K562 (cell line): Measurements from ENCODE around the gene SP2. TPM values are rescaled to one million over a fixed set of nuclear protein-coding genes. Genes with fewer than 3 reads are reported as not detected.

ENCODE experiments used
- ATAC-seq: fragments of 200-7000 bp; cut with Tn5 transposase; 3 replicates; pipeline ENCODE4 v1.9.1; 2020; ENCODE audit warnings: moderate library complexity
- BruUV-seq: library from RNA; stranded (reverse); fragments of 400-500 nt; replicated peaks from 2 replicates; lab custom pipeline; 2021; lab: Mats Ljungman, UMichigan
- CTCF ChIA-PET: fragments of 300-600 bp; formaldehyde crosslinking; extraction: SDS; loops from one replicate; lab custom pipeline; 2021; ENCODE audit warnings: low intra/inter-chr PET ratio; lab: Yijun Ruan, JAX
- POLR2A ChIA-PET: fragments of 300-600, 350-650 bp; sonication (Branson Sonifier 250); formaldehyde crosslinking; extraction: SDS; loops from one replicate; lab custom pipeline; 2021; ENCODE audit warnings: antibody characterized with exemption, inconsistent platforms; lab: Yijun Ruan, JAX
- DNase-seq, 4 experiments: peaks; one replicate each; pipeline versions ENCODE4 v3.0.0 to v3.0.0-alpha.2; 2011 to 2018; ENCODE audit warnings: low spot score in 3 of 4, mixed read lengths in 3 of 4; ENCODE audit errors: extremely low read depth in 1 of 4
- FAIRE-seq: peaks from 2 replicates; lab custom pipeline; 2011; peaks lifted over from hg19 to GRCh38; lab: Jason Lieb, UNC
- H2AFZ ChIP-seq: 2 replicates; pipeline ENCODE4 v1.6.0; 2011; ENCODE audit warnings: low read depth, low read length, control low read depth, inconsistent platforms
- H3K27ac ChIP-seq: fragments of 200-600 bp; 3 replicates; pipeline ENCODE4 v1.8.0; 2011; ENCODE audit warnings: low read depth, mild to moderate bottlenecking, control low read depth, inconsistent platforms, low read length, moderate library complexity, mixed read lengths; ENCODE audit errors: extremely low read depth
- H3K27me3 ChIP-seq, 2 experiments: fragments of 300-600 bp in 1 of 2; 2 replicates in 1 of 2; 3 replicates in 1 of 2; pipeline versions ENCODE4 v1.6.0 to v1.8.0; 2011; ENCODE audit warnings: inconsistent platforms in 2 of 2, low read length in 2 of 2, mild to moderate bottlenecking in 1 of 2, mixed read lengths in 1 of 2, moderate library complexity in 1 of 2; ENCODE audit not compliant: control insufficient read depth in 2 of 2, insufficient read depth in 2 of 2
- H3K36me3 ChIP-seq: fragments of 300-600 bp; 3 replicates; pipeline ENCODE4 v1.8.0; 2011; ENCODE audit warnings: mild to moderate bottlenecking, low read length, inconsistent platforms; ENCODE audit not compliant: control insufficient read depth, insufficient read depth
- H3K4me1 ChIP-seq, 2 experiments: fragments of 200-600 bp in 1 of 2; replicated peaks in 1 of 2; 2 replicates in 1 of 2; 3 replicates in 1 of 2; pipeline versions ENCODE4 v1.5.1 to v1.8.0; 2011; ENCODE audit warnings: inconsistent platforms in 2 of 2, low read length in 2 of 2, mild to moderate bottlenecking in 1 of 2, mixed read lengths in 1 of 2, moderate library complexity in 1 of 2; ENCODE audit not compliant: control insufficient read depth in 2 of 2, insufficient read depth in 2 of 2
- H3K4me2 ChIP-seq: 2 replicates; pipeline ENCODE4 v1.6.1; 2011; ENCODE audit warnings: low read length, control low read depth, inconsistent platforms, mixed read lengths; ENCODE audit not compliant: insufficient read depth
- H3K4me3 ChIP-seq: fragments of 200-600 bp; sonication (generic), shearing (Covaris generic); 2 replicates; pipeline ENCODE4 v1.5.1; 2016; ENCODE audit warnings: control low read depth, inconsistent platforms
- H3K79me2 ChIP-seq: fragments of 200-600 bp; 3 replicates; pipeline ENCODE4 v1.8.0; 2011; ENCODE audit warnings: low read length, inconsistent platforms; ENCODE audit not compliant: control insufficient read depth, insufficient read depth
- H3K9ac ChIP-seq, 2 experiments: 2 replicates each; pipeline versions ENCODE4 v1.6.0 to v1.6.1; 2011; ENCODE audit warnings: low read depth in 2 of 2, low read length in 2 of 2, control low read depth in 1 of 2, inconsistent platforms in 1 of 2, mild to moderate bottlenecking in 1 of 2, mixed read lengths in 1 of 2; ENCODE audit not compliant: insufficient read depth in 1 of 2
- H3K9me1 ChIP-seq: one replicate; pipeline ENCODE4 v1.6.0; 2011; ENCODE audit warnings: inconsistent platforms, mild to moderate bottlenecking, low read length, moderate library complexity; ENCODE audit not compliant: control insufficient read depth, insufficient read depth
- H3K9me3 ChIP-seq: replicated peaks from 2 replicates; pipeline ENCODE4 v1.5.1; 2011; ENCODE audit warnings: low read depth, low read length, inconsistent platforms; ENCODE audit not compliant: control insufficient read depth, insufficient read depth
- H4K20me1 ChIP-seq: replicated peaks from 2 replicates; pipeline ENCODE4 v1.6.1; 2011; ENCODE audit warnings: low read length, inconsistent platforms, mixed read lengths; ENCODE audit not compliant: control insufficient read depth, insufficient read depth
- BRD4 ChIP-seq: fragments of 200-600 bp; sonication (generic); IDR thresholded peaks from 2 replicates; pipeline ENCODE4 v1.6.1; 2017; ENCODE audit warnings: inconsistent platforms
- CEBPG ChIP-seq, 3 experiments: fragments of 200-800 bp in 1 of 3; sonication (Bioruptor generic) in 1 of 3; sonication (generic) in 1 of 3; formaldehyde crosslinking in 1 of 3; IDR thresholded peaks in 2 of 3; conservative IDR thresholded peaks in 1 of 3; 2 replicates each; pipeline versions ENCODE4 v1.6.1 to v1.8.0; 2016 to 2022; ENCODE audit warnings: missing compliant biosample characterization in 2 of 3, missing genetic modification characterization in 2 of 3, mild to moderate bottlenecking in 1 of 3, missing genetic modification reagents in 1 of 3
- MAFK ChIP-seq: IDR thresholded peaks from 2 replicates; pipeline ENCODE4 v1.6.1; 2011; ENCODE audit warnings: low read length, improper control_type of control experiment
- NCOA4 ChIP-seq: fragments of 450-650 bp; IDR thresholded peaks from 2 replicates; pipeline ENCODE4 v1.6.1; 2018; ENCODE audit warnings: mild to moderate bottlenecking; ENCODE audit not compliant: partially characterized antibody
- SIX5 ChIP-seq, 2 experiments: IDR thresholded peaks; 2 replicates each; pipeline ENCODE4 v1.6.1; 2011; ENCODE audit warnings: low read length in 2 of 2, borderline replicate concordance in 1 of 2, low read depth in 1 of 2, mild to moderate bottlenecking in 1 of 2, moderate library complexity in 1 of 2; ENCODE audit not compliant: insufficient read depth in 1 of 2
- SMARCB1 ChIP-seq: IDR thresholded peaks from 2 replicates; pipeline ENCODE4 v1.6.1; 2011; ENCODE audit warnings: improper control_type of control experiment, low read depth; ENCODE audit not compliant: insufficient read length
- SMARCC2 ChIP-seq: fragments of 450-650 bp; IDR thresholded peaks from 2 replicates; pipeline ENCODE4 v1.6.1; 2017; ENCODE audit warnings: antibody characterized with exemption, moderate library complexity, mild to moderate bottlenecking, low read depth
- ZNF354B ChIP-seq: fragments of 250-450 bp; sonication (Bioruptor Pico); IDR thresholded peaks from 2 replicates; pipeline ENCODE4 v1.4.0; 2020
- ZNF445 ChIP-seq: fragments of 250-450 bp; sonication (Bioruptor Pico); IDR thresholded peaks from 2 replicates; pipeline ENCODE4 v1.4.0; 2020; ENCODE audit warnings: low read depth, mild to moderate bottlenecking, moderate library complexity
- WGBS: fragments of 100-300 bp; shearing (Covaris generic); methylation state at CpG from one replicate; pipeline ENCODE4 v1.1.6; 2016; ENCODE audit warnings: low coverage, mixed read lengths; ENCODE audit not compliant: insufficient coverage; ENCODE audit errors: missing lambda C conversion rate; 5-methylcytosine and 5-hydroxymethylcytosine counted together
- in situ Hi-C: fragments of 300-500 bp; cut with MboI; formaldehyde crosslinking; loops from 4 replicates; pipeline ENCODE4 v1.15.0; 2018; ENCODE audit warnings: inconsistent platforms, mixed read lengths
- intact Hi-C: fragments of 100-400 bp; cut with micrococcal nuclease; formaldehyde crosslinking; loops from 2 replicates; pipeline ENCODE4 v1.14.2; 2022
- polyA plus RNA-seq, 8 experiments: library from polyadenylated mRNA; depleted of rRNA in 4 of 8; stranded (reverse) in 5 of 8; unstranded in 3 of 8; fragments of >200 nt; fragmentation: Nextera tagmentation in 2 of 8; fragmentation: Illumina TruSeq in 1 of 8; extraction: Ambion mirVana in 2 of 8; extraction: Trizol in 1 of 8; gene quantifications; 2 replicates each; pipeline versions ENCODE4 v1.2.1 to v1.2.3, GENCODE V29; 2011 to 2014; ENCODE audit warnings: inconsistent platforms in 1 of 8, missing spikeins in 1 of 8
- total RNA-seq, 7 experiments: library from RNA; depleted of rRNA in 6 of 7; stranded (reverse); fragments of >200 nt in 6 of 7; fragmentation: Illumina TruSeq in 2 of 7; extraction: Trizol in 2 of 7; gene quantifications; 2 replicates each; pipeline versions ENCODE4 v1.2.1 to v1.2.3, GENCODE V29; 2011 to 2021; ENCODE audit warnings: low replicate concordance in 1 of 7

The SP2 gene
- total and polyA plus RNA-seq, 9 of the 15 experiments (the other 6 are each of a cell fraction or from before 2014, with no cell fraction given), result 0.77 to 22.3 (median 2.3) TPM

GRCh38 chr17:47967607-47968252 is 71.7 kb downstream of the SP2 start:
- intact Hi-C loops, result no loop called here
- H4K20me1 ChIP-seq, result no peaks in the 10 kb centered on the region
- peaks cover 18% of the 10 kb centered on the region for H3K79me2 ChIP-seq
- DNase-seq (no peak), ATAC-seq (no peak), FAIRE-seq (no peak)
- H3K4me3 ChIP-seq, result no peak overlapping the region
- peaks cover 7% of the 10 kb centered on the region for H3K36me3 ChIP-seq
- H3K9me3 ChIP-seq, result no peaks in the 10 kb centered on the region
- no peaks in the 10 kb centered on the region for H3K9me1 ChIP-seq
- TF ChIP-seq CEBPG (CRISPR knock-in tag; IDR thresholded peaks at IDR 0.05) (no peak), CEBPG (tag; conservative IDR thresholded peaks at IDR 0.05 in 1 of 2, IDR thresholded peaks at IDR 0.05 in 1 of 2) (no peak), BRD4 (no peak)
- WGBS, result 26% methylated on average over 5 of the region's 5 CpGs
- H3K27me3 ChIP-seq, result no peaks in the 10 kb centered on the region
- H3K4me2 ChIP-seq, result no peak overlapping the region
- no TSS peak for BruUV-seq
- peak overlapping the region in 1 of 2 experiments; percentile 41; a peak in 1 of 4 replicates for H3K9ac ChIP-seq
- in situ Hi-C loops, result no loop called here
- ChIA-PET CTCF (interaction anchor here (0.5 kb wide), 1 partner anchor 73 kb away, joined by 3 read pairs; no protein-coding TSS in a partner anchor), POLR2A (interaction anchor here (0.7 to 2.1 kb wide), 5 partner anchors 10 to 704 kb away, joined by 3 to 8 read pairs (median 3); partner anchors contain the start of gene PRR15L)
- peak overlapping the region; percentile 5; the same call in 1 of the 2 replicates for H2AFZ ChIP-seq
- H3K4me1 ChIP-seq, result peaks cover 20 to 31% of the 10 kb centered on the region in 2 experiments; a peak in 4 of 5 replicates
- no peak overlapping the region for H3K27ac ChIP-seq

DNA sequence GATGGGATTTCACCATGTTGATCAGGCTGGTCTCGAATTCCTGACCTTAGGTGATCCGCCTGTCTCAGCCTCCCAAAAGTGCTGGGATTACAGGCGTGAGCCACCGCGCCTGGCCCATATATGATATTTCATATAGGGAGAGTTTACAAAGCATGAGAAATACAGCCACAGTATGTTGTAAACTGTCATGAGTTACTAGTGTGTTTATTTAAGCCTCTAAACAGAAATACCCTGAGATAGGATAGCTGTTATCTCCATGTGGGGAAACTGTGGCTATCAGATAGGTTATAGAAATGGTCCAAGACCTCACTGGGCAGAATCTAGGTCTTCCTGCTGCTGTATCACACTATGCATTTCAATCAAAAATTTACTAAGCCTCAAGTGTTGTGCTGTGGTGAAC is 72.8 kb downstream of the SP2 start:
- H2AFZ ChIP-seq, result no peak overlapping the region
- peaks cover 18% of the 10 kb centered on the region for H3K36me3 ChIP-seq
- ATAC-seq, result no peak
- no TSS peak for BruUV-seq
- ChIA-PET POLR2A (interaction anchor here (0.8 to 2.1 kb wide), 3 partner anchors 7 to 19 kb away, joined by 3 to 8 read pairs (median 5); partner anchors contain the start of gene PRR15L), CTCF (interaction anchor here (0.6 kb wide), 1 partner anchor 18 kb away, joined by 3 read pairs; no protein-coding TSS in a partner anchor)
- no peaks in the 10 kb centered on the region for H3K27me3 ChIP-seq
- intact Hi-C loops (no loop called here), in situ Hi-C loops (no loop called here)
- no peak for DNase-seq
- no peak overlapping the region for H3K4me3 ChIP-seq
- H3K9me3 ChIP-seq, result no peaks in the 10 kb centered on the region
- H3K4me2 ChIP-seq, result no peak overlapping the region
- whole genome bisulfite sequencing, result 64% methylated on average over 5 of the region's 5 CpGs
- H3K27ac ChIP-seq, result no peak overlapping the region
- H3K9ac ChIP-seq, result no peak overlapping the region
- no peaks in the 10 kb centered on the region for H3K9me1 ChIP-seq
- peaks cover 20 to 31% of the 10 kb centered on the region in 2 experiments; a peak in 4 of 5 replicates for H3K4me1 ChIP-seq
- no peaks in the 10 kb centered on the region for H4K20me1 ChIP-seq
- FAIRE-seq, result no peak
- H3K79me2 ChIP-seq, result peaks cover 19% of the 10 kb centered on the region
- TF ChIP-seq SMARCC2, result no peak
- TF ChIP-seq NCOA4, result no peak
- TF ChIP-seq MAFK, result no peak
- no peak for TF ChIP-seq SIX5 (IDR thresholded peaks at IDR 0.05; ENCODE audit: borderline replicate concordance in 1 of 2, insufficient read depth in 1 of 2, low read depth in 1 of 2, low read length in 2 of 2)
- TF ChIP-seq ZNF445, result no peak
- no peak for TF ChIP-seq SMARCB1
- TF ChIP-seq ZNF354B (CRISPR knock-in tag), result no peak
